NCI-H69 (cell line): ENCODE data around the gene MRPL2.
A peak's percentile ranks its signal among the peaks of the same experiment; 100 is the strongest.
"Not testable (repeated sequence)": the region's sequence is repeated elsewhere in the genome, so short reads cannot be mapped to it uniquely, and the experiment has no call there.

ENCODE experiments used
- DNase-seq: peaks from one replicate; lab custom pipeline; 2025; lab: John Stamatoyannopoulos, UW

The MRPL2 gene

DNA sequence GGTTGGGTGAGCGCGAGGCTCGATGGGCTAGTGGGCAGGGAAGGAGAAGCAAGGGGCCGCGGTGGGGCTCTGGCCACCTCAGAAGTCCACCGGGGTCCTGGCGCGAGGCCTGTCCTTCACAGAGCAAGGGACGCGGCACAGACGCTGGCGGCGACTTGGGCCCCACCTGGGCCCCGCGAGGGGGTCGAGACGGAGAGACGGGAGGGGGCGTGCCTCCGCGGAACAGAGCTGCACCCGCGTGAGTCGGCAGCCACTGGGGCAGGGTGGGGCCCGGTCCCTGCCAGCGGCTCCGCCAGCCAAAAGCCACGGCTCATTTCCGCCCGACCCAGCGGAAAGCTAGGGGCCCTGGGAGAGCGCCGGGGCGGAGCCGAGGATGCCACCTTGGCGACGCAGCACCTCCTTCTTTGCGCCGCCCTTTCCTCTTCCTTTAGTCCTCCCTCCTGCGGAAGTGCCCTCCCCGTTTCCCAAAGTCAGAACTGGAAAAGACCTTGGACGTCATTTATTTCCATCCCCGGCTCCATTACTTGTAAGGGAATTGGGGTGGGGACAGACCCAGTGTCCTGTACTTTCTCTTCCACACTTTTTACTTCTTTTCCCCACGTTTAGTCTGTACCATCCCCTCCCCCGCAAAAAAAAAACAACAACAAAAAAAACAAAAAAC, 5.6 kb downstream of the MRPL2 start, which contains the start of gene CUL7:
Gene CUL7, minus strand, starts transcription at position 307 of the 661 bp plus-strand sequence. CDS start 1,063 bp downstream, outside the sequence.
- DNase-seq, result peak; percentile 98

DNA sequence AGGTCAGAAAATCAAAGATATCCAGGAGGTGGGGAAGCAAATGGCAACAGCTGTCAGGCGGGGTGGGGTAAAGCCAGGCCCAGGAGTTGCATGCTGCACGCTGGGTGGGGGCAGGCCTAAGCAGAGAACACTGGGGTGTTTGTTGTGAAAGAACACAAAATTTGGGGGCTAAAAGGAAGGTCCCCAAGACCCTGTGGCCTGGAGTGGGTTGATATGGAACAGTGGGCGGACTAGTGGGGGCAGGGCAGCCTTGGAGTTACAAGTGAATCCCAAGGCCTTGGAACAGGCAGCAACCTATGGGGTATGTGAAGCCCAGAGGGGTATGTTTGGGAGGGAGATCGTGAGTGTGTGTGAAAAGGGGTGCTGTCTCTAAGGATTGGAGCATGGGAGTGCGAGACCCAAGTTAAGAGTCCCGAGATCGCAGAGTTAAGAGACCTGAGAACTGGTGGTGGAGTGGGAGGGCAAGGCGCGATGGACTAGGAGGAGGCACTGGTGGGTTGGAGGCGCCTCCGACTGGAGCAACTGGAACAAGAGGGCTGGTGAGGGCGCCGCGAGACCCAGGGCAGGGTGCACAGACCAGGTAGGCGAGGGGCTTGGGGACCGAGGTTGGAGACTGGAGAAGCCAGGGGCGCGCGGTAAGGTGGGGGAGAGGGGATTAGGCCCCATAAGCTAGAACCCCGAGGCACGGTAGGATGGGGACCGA, 6.2 kb downstream of the MRPL2 start:
- DNase-seq, result peak; percentile 42

DNA sequence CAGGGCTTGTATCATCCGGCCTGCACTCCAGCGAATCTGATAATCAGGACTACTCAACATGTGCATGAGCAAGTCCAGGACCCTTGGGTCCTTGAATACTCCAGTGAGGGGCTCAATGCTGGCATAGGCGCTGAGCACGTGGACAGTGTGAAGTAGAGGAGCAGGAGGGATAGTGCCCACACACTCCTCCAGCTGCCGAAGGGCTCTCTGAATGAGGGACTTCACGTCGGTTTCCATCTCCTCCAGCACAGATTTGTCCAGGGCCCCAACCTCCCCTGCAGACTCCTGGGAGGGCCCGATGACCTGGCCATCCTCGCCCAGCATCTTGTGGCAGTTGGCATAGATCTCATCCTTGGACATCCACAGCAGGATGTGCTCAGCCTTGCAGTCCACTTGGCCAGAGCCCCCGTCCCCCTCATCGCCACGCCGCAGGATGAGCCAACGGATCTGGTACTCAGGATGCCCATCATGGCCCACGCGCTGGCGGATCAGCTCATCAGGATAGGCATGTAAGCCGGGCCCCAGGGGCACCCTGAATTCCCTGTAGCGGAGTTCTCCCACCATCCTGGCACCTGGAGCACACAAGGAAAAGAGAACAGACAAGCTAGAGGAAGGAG, 6.9 kb downstream of the MRPL2 start:
- no peak for DNase-seq

DNA sequence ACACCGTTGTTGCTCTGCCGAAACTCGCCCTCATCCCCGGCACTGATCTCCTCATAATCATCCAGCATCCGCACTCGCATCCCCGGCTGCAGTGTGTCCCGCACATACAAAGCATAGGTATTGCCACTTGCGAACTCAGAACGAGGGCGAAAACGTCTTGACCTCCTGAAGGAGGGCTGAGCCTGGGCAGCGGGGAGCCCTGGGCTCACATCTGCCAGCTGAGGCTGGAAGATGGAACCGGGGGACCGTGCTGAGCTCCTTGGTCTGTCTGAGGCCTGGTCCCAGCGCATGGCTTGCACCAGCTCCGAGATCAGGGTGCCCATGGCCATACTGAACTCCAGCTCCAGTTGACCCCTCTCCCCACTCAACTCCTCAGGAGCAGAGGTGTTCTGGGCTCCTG, 8.3 kb downstream of the MRPL2 start:
- DNase-seq, result no peak

DNA sequence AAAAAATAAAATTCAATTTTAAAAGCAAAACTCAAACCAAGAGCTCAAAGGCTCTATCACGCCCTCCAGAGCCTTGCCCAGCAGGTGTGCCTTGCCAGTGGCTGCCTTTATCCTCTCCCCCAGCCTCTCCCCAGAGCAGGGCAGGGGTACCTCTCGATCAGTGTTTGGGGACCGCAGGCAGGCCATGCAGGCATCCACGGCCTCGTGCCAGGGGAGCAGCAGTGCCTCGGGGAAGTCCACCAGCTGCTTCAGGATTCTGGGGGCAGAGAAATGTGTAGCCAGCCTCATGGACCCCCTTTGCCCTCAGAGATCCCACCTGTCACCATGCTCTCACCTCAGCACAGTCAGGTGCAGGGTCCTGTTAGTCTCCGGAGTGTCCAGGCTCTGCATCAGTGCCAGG, 11.2 kb downstream of the MRPL2 start:
- no peak for DNase-seq

DNA sequence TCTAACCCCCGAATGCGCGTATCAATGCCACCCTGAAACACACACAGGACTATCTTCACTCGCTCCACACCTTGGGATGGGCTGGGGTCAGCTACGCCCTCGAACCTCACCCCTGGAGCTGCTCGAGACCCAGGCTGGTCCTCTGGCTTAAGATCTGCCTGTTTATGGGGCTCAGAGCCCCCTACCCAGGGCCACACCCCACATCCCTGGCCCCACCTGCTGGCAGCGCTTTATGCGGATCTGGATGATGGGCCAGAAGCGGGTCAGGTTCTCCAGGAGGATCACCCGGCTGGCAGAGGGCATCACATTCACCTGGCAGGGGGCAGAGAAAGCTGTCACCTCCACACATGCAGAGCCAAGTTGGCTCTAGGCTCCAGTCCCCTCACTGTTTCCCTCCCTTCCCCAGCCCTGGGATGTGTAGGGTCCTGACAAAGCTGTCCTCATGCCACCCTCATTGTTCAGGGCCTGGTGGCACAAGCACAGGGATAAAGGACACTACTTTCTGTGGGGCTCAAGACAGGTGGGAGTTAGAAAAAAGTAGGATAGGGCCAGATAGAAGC, 13.8 kb downstream of the MRPL2 start:
- no peak for DNase-seq

DNA sequence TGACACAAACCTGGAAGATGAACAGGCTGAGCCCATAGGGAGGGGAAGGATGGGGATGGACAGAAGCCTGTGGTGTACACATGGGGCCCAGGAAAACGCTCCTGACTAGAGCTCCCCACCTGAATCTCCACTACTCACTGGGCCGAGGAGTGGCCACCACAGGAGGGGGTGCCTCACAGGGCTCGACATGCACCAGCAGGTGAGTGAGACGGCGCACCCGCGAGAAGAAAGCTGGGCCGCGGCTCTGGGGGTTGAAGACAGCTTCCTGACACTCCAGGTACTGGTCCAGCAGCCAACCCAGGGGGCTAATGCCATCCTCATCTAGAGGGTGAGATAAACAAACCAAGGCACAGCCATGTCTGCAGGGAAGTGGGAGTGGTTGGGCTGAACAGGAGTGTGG, 15.9 kb downstream of the MRPL2 start:
- no peak for DNase-seq

DNA sequence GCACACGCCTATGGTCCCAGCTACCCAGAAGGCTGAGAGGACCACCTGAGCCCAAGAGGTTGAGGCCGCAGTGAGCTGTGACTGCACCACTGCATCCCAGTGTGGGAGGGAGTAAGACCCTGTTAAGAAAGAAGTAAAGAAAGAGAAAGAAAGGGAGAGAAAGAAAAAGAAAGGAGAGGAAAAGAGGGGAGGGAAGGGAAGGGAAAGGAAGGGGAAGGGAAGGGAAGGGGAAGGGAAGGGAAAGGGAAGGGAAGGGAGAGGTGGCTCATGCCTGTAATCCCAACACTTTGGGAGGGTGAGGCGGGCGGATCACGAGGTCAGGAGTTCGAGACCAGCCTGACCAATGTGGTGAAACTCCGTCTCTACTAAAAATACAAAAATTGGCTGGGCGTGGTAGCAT, 17.8 kb downstream of the MRPL2 start:
- DNase-seq, result not testable (repeated sequence)

DNA sequence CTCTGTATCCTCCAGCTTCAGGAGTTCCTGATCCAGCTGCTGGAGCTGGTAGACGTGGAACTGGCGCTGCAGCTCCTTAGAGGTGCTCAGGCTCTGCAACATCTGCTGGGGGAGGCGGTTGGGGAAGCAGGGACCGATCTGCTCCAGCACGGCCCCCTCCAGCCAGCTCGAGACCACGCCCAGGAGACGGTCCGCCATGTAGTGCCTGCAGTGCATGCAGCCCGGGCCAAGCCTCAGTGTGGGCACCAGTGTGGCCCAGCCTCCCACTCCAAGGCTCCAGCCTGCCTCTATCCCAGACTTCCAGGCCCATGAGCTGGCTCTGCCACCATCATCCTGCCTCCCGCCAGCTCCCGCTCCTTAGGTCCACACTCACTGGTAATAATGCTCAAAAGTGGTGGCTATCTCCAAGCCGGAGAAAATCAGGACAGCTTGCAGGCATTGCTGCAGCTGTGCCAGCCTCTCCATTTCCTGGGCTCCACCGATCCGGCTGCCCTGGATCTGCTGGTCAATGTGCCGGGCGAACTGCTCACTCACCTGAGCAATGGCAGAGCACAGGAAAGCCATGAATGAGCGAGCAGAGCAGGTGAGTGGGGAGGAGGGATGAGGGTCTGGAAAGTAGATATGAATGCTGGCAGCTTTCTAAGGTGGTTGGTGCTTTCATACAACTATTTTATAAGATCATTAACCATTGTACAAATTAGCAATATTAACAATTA, 18.5 kb downstream of the MRPL2 start:
- DNase-seq, result no peak

DNA sequence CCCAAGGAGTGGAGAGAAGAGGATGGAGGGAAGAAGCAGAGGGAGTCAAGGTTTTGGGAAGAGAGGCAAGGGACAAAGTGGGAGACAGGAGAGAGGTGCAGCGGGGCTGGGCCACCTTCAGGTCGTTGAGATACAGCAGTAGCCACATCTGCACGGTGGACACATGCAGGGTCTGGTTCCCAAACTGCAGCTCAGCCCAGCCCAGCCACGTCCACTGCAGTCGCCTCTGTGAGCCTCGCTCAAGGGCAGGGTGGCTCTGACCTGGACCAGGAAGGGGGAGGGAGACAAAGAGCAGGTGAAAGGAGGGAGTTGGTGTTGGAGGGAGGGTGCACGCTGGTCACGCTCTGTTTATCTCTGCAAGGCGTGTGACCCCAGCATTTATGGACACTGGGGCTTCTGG, 20.5 kb downstream of the MRPL2 start:
- DNase-seq, result no peak

DNA sequence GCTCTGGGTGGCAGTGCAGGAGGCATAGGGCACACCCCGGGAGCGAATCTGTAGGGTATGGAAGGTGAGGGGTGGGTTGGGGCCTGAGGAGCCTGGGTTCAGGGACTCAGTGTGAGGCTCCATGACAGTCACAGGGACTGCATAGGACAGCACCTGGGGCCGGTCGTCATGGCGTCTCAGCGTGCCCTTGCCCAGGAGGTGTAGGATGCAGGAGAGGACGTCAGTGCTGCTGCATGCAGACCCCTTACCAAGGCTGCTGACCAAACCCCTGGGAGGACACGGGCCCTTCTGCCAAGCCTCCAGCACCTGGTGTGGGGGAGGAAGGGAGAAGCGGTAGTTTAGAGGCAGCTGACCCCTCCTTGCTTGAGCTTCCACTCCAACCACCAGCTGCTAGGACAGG, 21.5 kb downstream of the MRPL2 start:
- no peak for DNase-seq

DNA sequence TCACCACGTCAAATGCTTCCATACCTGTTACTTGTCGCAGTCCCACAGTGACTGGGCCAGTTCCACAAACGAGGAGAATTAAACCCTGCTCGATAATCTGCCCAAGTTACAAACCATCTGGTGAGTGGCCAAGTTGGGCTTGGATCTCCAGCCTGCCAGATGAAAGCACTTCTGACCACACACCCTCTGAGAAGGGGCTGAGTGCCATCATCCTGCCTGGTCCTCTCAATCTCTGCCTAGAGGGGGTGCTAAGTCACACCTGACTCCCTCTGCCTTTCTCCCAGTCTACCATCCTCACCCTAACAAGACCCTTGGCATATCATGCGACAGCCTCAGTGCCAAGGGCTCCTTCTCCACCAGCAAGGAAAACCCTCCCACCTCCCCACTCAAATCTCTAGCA, 22.0 kb downstream of the MRPL2 start:
- no peak for DNase-seq

DNA sequence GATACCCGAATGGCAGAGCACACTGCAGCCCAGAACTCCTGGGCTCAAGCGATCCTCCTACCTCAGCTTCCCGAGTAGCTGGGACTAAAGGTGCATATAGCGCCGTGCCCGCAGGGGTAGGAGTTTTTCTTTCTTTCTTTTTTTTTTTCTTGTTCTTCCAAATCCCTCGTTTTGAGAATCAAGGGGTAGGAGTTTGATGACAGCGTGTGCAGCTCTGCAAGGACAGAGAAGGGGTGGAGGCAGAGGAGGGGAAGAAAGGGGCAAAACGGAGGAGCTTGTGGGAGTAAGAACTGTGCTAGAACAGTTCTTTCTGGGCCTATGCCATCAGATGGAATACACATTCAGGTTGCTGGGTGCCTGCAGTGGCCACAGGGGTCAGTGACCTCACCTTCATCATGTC, 22.5 kb downstream of the MRPL2 start:
- no peak for DNase-seq

DNA sequence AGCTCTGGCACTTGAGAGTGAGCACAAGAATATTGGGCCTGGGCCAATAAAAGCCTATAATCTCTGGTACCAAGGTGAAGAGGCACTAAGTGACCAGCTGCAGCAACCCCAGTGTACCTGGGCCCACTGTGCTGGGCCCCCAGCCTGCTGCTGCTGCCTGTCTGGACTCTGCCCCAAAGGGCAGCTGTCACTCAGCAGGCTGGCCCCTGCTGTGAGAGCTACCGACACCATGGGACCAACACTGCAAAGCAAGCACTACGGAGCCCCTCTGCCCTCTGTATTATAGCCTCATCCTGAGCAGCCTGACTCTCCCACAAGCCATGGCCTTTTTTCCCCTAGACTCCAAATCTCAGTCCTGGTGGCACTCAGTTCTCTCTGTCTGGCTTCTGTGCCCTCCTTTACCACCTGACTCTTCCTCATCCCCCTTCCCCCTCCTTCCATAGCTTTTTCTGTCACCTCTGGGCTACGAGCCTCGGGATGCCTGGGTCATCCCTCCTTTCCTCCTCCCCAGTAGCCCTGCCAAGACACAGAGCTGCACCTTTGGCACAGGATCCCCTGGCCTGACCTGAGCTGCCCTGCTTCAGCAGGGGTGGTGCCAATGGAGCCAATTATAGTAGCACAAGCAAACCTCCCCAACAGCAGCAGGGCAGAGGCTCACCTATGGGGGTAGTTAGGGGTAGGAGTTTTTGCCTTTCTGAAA, 23.6 kb downstream of the MRPL2 start:
- DNase-seq, result no peak

DNA sequence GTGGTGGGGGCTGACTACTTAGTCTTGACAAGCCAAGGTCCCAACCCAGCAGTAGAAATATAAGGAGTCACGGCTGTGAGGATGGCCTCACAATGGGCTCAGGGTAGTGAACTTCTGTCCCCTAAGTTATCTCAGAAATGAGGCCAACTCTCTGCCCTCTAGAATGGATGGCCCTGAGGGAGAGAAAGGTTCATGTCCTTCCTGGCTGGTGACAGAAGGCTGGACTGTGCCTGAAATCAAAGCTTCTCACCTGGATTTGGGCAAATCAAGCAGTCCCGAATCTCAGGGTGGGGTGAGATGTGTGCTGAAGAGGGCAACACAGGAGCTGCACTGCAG, 25.1 kb downstream of the MRPL2 start:
- no peak for DNase-seq

DNA sequence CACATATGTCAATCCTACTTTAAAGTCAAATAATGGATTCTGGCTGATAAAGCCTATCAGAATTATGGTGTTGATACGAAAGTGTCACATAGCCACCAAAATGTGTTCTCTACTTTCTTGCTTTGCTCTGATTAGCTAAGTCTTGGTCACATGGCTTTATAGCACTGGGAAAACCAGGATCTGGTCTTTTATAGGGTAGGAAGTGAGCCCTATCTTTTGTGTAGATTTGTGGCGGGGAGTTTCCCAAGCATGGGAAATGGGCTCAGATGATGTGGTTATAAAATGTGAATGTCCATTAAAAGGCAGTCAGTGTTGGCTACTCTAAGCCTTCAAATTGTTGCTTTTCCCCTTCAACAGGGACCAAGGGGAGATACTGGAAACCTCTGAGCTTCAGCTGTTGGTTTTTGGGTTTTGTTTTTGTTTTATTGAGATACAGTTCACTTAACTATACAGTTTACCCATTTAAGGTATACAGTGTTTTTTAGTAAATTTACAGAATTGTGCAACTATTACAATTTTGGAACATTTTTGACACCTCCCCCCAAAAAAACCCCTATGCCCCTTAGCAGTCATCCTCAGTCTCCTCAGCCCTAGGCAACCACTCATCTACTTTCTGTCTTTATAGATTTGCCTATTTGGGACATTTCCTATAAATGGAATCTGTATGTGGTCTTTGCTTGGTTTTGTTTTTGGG, 25.6 kb downstream of the MRPL2 start:
- no peak for DNase-seq

DNA sequence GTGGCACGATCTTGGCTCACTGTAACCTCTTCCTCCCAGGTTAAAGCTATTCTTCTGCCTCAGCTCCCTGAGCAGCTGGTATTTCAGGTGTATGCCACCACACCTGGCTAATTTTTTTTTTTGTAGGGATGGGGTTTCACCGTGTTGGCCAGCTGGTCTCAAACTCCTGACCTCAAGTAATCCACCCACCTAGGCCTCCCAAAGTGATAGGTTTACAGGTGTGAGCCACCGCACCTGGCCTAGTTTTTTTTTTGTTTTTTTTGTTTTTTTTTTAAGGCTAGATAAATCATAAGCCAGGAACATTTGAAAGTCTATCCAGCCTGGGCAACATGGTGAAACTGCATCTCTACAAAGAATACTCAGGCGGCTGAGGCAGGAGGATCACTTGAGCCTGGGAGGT, 26.9 kb downstream of the MRPL2 start:
- DNase-seq, result no peak

DNA sequence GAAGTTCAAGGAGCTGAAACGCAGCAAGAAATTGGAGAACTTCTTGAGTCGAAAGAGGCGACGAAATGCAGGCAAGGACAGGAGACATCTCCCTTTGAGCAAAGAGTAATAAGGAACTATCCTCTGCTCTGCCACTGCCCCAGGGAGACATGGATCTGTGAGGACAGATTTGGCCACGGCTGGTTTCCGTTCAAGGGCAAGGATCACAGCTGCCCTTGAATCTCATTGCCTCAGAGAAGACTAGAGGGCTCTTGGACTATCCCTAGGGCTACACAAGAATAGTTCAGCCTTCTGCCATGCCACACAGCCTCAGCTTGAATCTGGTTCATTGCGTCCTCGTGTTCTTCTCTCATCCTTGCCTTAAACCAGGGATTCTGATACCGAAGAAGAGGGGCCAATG, 30.1 kb downstream of the MRPL2 start:
- no peak for DNase-seq

DNA sequence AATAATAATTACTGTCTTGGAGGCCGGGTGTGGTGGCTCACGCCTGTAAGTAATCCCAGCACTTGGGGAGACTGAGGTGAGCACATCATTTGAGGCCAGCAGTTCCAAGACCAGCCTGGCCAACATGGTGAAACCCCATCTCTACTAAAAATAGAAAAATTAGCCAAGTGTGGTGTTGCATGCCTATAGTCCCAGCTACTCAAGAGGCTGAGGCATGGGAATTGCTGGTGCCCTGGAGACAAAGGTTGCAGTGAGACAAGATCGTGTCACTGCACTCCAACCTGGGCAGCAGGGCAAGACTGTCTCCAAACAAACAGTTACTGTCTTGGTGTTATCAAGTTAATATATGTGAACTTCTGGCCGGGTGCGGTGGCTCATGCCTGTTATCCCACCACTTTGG, 32.9 kb downstream of the MRPL2 start:
- DNase-seq, result no peak

DNA sequence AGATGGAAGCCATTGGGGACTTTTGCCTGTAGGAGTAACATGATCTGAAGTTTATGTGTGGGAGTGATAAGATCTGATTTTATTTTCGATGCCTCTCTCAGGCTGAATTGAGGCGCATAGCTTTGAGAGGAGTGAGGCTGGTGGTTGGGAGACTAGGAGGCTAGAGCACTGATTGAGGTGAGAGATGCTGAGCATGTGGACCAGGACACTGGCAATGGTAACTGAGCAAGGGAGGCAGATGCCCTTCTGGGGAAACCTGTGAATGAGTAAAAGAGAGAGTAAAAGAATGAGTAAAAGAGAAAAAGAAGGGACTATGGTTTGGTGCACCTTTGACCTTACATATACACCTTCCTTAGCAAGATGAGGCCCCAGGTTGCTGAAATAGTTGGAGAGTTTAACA, 34.8 kb downstream of the MRPL2 start:
- DNase-seq, result no peak

DNA sequence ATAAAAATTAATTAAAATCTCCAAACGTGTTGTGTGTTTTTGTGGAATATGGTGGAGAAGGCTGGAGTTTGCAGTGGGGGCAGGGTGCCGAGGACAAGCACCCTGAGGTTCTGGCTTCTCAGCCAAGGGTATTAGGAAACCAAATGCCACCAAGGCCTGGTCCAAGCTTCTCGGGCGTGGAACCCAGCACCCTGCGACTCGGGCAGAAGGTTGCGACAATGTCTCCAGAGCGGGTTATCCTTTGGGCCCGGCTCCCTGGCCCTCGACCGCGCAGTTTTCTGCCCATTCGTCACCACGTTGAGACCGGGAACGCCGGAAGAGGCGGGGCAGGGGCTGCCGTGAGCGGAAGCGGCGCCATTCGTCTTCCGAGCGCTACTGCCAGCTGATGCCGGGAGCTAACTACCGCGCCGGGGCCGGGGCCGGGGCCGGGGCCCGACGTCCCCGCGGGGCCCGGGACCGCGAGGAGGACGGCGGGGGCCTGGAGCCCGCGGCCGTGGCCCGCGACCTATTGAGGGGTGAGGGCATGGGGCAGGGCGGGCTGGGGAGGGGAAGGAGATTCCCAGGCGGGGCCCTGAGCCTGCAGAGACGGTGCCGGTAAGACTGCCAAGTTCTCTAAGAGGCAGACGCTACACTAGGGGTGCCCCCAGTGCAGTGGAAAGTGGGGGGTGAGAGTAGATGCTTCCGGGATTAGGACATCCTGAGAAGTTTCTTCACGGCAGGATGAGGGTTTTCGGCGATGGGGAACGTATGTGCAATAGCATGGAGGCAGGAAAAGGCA, 37.8 kb downstream of the MRPL2 start, which contains the start of gene RRP36:
Gene RRP36, plus strand, starts transcription at position 354 of the 778 bp plus-strand sequence. Its CDS starts 32 bp downstream, at position 386.
- DNase-seq, result peak; percentile 87
